Hepatocyte (in vitro differentiated cells): Measurements from ENCODE around the gene ZNF26.

Experiments used
- EZH2 ChIP-seq: fragments of 200-600 bp; sonication (generic); IDR thresholded peaks from 2 replicates; pipeline ENCODE4 v1.6.1; 2016; ENCODE audit warnings: antibody characterized with exemption, mild to moderate bottlenecking, borderline replicate concordance
- TF ChIP-seq, protein P1 (sequence below): fragments of 200-600 bp; sonication (generic); IDR thresholded peaks from 2 replicates; pipeline ENCODE4 v1.5.1; 2016; ENCODE audit warnings: antibody characterized with exemption, mild to moderate bottlenecking; ENCODE audit not compliant: poor library complexity

DNA sequence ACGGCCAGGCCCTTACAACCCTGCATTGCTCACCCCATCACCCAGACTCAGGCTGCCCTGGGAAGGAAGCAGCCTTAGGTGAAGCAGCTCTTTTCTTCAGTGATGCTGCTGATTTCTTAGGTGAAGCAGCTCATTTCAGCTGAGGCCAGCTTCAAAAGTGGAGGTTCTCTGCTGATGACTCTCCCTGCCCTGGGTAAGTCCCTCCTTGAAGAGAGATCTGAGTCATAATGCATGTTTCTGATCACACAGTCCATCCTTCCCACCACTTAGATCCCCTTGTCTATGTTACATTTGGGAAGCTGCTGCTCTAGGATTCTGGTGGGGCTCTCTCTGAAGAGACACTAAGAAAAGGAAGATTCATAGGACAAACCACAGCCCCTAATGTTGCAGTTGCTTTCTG lies 77.4 kb downstream of the ZNF26 start:
- TF ChIP-seq, protein P1, sequence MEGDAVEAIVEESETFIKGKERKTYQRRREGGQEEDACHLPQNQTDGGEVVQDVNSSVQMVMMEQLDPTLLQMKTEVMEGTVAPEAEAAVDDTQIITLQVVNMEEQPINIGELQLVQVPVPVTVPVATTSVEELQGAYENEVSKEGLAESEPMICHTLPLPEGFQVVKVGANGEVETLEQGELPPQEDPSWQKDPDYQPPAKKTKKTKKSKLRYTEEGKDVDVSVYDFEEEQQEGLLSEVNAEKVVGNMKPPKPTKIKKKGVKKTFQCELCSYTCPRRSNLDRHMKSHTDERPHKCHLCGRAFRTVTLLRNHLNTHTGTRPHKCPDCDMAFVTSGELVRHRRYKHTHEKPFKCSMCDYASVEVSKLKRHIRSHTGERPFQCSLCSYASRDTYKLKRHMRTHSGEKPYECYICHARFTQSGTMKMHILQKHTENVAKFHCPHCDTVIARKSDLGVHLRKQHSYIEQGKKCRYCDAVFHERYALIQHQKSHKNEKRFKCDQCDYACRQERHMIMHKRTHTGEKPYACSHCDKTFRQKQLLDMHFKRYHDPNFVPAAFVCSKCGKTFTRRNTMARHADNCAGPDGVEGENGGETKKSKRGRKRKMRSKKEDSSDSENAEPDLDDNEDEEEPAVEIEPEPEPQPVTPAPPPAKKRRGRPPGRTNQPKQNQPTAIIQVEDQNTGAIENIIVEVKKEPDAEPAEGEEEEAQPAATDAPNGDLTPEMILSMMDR, result no peak
- no peak for TF ChIP-seq EZH2
